ENCODE data around the gene PSD4. TPM values are rescaled to one million over a fixed set of nuclear protein-coding genes. Genes with fewer than 3 reads are reported as not detected.

PSD4 gene
- polyA plus RNA-seq, 1 of the 3 experiments (the other 2 are of a cell fraction) = 0.35 TPM

DNA sequence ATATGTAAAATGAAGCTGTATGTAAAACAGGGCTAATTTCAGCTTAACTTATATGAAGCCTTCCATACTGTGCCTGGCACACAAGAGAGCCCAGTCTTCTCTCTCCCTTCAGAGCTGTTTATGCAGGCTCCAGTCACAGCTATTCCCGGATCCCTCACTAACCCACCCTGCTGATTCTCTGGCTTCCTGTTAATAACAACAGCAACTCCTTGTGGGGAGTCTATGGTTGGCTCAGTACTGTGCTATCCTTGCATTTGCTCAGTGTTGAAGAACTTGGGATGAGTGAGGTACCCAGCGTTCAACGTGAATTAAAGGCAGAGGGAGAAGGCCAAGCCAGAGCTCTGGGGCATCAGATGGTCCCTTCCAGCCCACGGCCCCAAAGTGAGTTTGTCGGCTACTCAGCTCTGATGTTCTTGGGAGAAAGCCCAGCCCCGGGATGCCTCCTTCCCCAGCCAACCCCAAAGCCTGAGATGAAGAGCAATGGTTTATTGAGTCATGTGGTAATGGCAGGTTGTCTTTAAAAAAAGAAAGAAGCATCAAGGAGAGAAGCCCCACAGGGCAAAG is 43.2 kb downstream of the PSD4 start:
- Histone ChIP-seq H3K36me3 (replicated peaks in 1 of 2; ENCODE audit: control insufficient read depth in 1 of 2, insufficient read depth in 2 of 2, low read length in 1 of 2) (no peaks in the 10 kb centered on the region), H4K20me1 (ENCODE audit: insufficient read depth) (no peaks in the 10 kb centered on the region), H3K9ac (no peak overlapping the region), H3K27ac (ENCODE audit: low read depth in 2 of 2, low read length in 1 of 2) (no peak overlapping the region), H3F3A (replicated peaks; ENCODE audit: insufficient read depth) (no peaks in the 10 kb centered on the region), H3K4me1 (ENCODE audit: control insufficient read depth in 1 of 2, insufficient read depth in 2 of 2, low read depth in 1 of 2, low read length in 1 of 2) (peaks cover 0 to 10% of the 10 kb centered on the region in 2 experiments; a peak in 2 of 4 replicates), H3K79me2 (ENCODE audit: insufficient read depth) (no peaks in the 10 kb centered on the region), H3K4me2 (no peak overlapping the region), H3K27me3 (ENCODE audit: insufficient read depth) (no peaks in the 10 kb centered on the region), H3K9me2 (no peaks in the 10 kb centered on the region), H3K9me3 (no peaks in the 10 kb centered on the region), H2AFZ (ENCODE audit: low read depth) (no peak overlapping the region), H3K4me3 (ENCODE audit: low read depth in 2 of 2, low read length in 1 of 2) (no peak overlapping the region)
- CTCF ChIA-PET = interaction anchor here (0.6 to 2.7 kb wide), 9 partner anchors 13 to 173 kb away, joined by 3 to 13 read pairs (median 3); no protein-coding TSS in a partner anchor
- 85% methylated on average over 6 of the region's 6 CpGs for WGBS (ENCODE audit: low lambda C conversion rate)
- DNase-seq = no peak
- POLR2A ChIA-PET = no interaction called here
- TF ChIP-seq USF2 (IDR thresholded peaks at IDR 0.05; ENCODE audit: borderline replicate concordance, low read depth, low read length) (no peak), RAD21 (IDR thresholded peaks at IDR 0.05; ENCODE audit: low read length) (no peak), CTCF (IDR thresholded peaks at IDR 0.05) (no peak), FOXJ3 (CRISPR knock-in tag; IDR thresholded peaks at IDR 0.05) (no peak), TCF12 (IDR thresholded peaks at IDR 0.05) (no peak), ZBTB33 (IDR thresholded peaks at IDR 0.05; ENCODE audit: borderline replicate concordance, low read depth) (no peak), REST (IDR thresholded peaks at IDR 0.05; ENCODE audit: low read depth, low read length) (no peak), RXRA (IDR thresholded peaks at IDR 0.05; ENCODE audit: borderline replicate concordance, low read depth) (no peak), TAF1 (IDR thresholded peaks at IDR 0.05; ENCODE audit: borderline replicate concordance, low read depth, low read length) (no peak), MXI1 (IDR thresholded peaks at IDR 0.05; ENCODE audit: low read depth, low read length) (no peak), YY1 (IDR thresholded peaks at IDR 0.05; ENCODE audit: low read depth) (no peak), SIN3A (IDR thresholded peaks at IDR 0.05; ENCODE audit: borderline replicate concordance, low read depth, low read length) (no peak), MEF2A (IDR thresholded peaks at IDR 0.05; ENCODE audit: borderline replicate concordance, low read depth) (no peak), FOXM1 (IDR thresholded peaks at IDR 0.05; ENCODE audit: low read depth) (no peak), MAX (IDR thresholded peaks at IDR 0.05; ENCODE audit: low read depth) (no peak)
- TF ChIP-seq, protein P1, sequence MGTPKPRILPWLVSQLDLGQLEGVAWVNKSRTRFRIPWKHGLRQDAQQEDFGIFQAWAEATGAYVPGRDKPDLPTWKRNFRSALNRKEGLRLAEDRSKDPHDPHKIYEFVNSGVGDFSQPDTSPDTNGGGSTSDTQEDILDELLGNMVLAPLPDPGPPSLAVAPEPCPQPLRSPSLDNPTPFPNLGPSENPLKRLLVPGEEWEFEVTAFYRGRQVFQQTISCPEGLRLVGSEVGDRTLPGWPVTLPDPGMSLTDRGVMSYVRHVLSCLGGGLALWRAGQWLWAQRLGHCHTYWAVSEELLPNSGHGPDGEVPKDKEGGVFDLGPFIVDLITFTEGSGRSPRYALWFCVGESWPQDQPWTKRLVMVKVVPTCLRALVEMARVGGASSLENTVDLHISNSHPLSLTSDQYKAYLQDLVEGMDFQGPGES (IDR thresholded peaks at IDR 0.05; ENCODE audit: low read depth, low read length) = no peak

Data from SK-N-SH (cell line).